K562 (cell line): Measurements from ENCODE around the gene SERPINE1. TPM values are rescaled to one million over a fixed set of nuclear protein-coding genes. Genes with fewer than 3 reads are reported as not detected.

ENCODE experiments used
- ATF3 ChIP-seq, 2 experiments: fragments of 450-650 bp in 1 of 2; sonication (generic) in 1 of 2; formaldehyde crosslinking in 1 of 2; IDR thresholded peaks in 1 of 2; conservative IDR thresholded peaks in 1 of 2; 2 replicates each; pipeline versions ENCODE4 v1.6.1 to v1.8.1; 2016 to 2023; ENCODE audit warnings: mild to moderate bottlenecking in 2 of 2, moderate library complexity in 2 of 2, inconsistent platforms in 1 of 2, missing genetic modification reagents in 1 of 2
- FOSL1 ChIP-seq: fragments of 200-800 bp; sonication (Bioruptor generic); conservative IDR thresholded peaks from 2 replicates; pipeline ENCODE4 v1.6.1; 2016; ENCODE audit warnings: missing genetic modification characterization, missing compliant biosample characterization
- FOXA1 ChIP-seq: fragments of 450-650 bp; IDR thresholded peaks from 2 replicates; pipeline ENCODE4 v1.6.1; 2016; ENCODE audit warnings: mild to moderate bottlenecking, borderline replicate concordance
- MCM3 ChIP-seq: fragments of 450-650 bp; IDR thresholded peaks from 2 replicates; pipeline ENCODE4 v1.6.1; 2016
- MYBL2 ChIP-seq, 2 experiments: fragments of 450-650 bp in 1 of 2; sonication (generic) in 1 of 2; formaldehyde crosslinking in 1 of 2; IDR thresholded peaks; 2 replicates each; pipeline versions ENCODE4 v1.6.1 to v1.8.1; 2017 to 2022; ENCODE audit warnings: borderline replicate concordance in 1 of 2, inconsistent platforms in 1 of 2, low read depth in 1 of 2, mild to moderate bottlenecking in 1 of 2, missing genetic modification reagents in 1 of 2, moderate library complexity in 1 of 2
- NFE2 ChIP-seq: IDR thresholded peaks from 2 replicates; pipeline ENCODE4 v1.6.1; 2014; ENCODE audit warnings: antibody characterized with exemption, low read depth
- NFXL1 ChIP-seq: fragments of 450-650 bp; formaldehyde crosslinking; IDR thresholded peaks from 2 replicates; pipeline ENCODE4 v1.4.0; 2021; ENCODE audit warnings: mild to moderate bottlenecking
- POLR3G ChIP-seq: IDR thresholded peaks from 2 replicates; pipeline ENCODE4 v1.6.1; 2011; ENCODE audit not compliant: insufficient read length, insufficient replicate concordance; ENCODE audit errors: extremely low read depth
- PRMT5 ChIP-seq: sonication (generic); formaldehyde crosslinking; IDR thresholded peaks from 2 replicates; pipeline ENCODE4 v1.5.0; 2020; ENCODE audit warnings: missing genetic modification reagents
- PRPF4 ChIP-seq: fragments of 200-400 bp; formaldehyde crosslinking; IDR thresholded peaks from one replicate; pipeline ENCODE4 v1.6.1; 2017; ENCODE audit warnings: low read length, low read depth, mild to moderate bottlenecking; ENCODE audit not compliant: insufficient read depth, poor library complexity, severe bottlenecking
- SMAD1 ChIP-seq: fragments of 150-350 bp; IDR thresholded peaks from 2 replicates; pipeline ENCODE4 v1.6.1; 2014; ENCODE audit warnings: low read length, low read depth; ENCODE audit not compliant: partially characterized antibody
- TSHZ1 ChIP-seq: fragments of 250-450 bp; sonication (Bioruptor Pico); IDR thresholded peaks from 2 replicates; pipeline ENCODE4 v1.4.0; 2020; ENCODE audit warnings: mild to moderate bottlenecking, moderate library complexity
- U2AF2 ChIP-seq: fragments of 200-400 bp; formaldehyde crosslinking; optimal IDR thresholded peaks from 2 replicates; pipeline ENCODE3; 2017; ENCODE audit warnings: low read depth, mild to moderate bottlenecking, low read length
- ZNF41 ChIP-seq: fragments of 250-450 bp; sonication (Bioruptor Pico); conservative IDR thresholded peaks from 2 replicates; pipeline ENCODE4 v1.4.0; 2020; ENCODE audit warnings: mild to moderate bottlenecking
- ZNF717 ChIP-seq: fragments of 250-450 bp; sonication (Bioruptor Pico); IDR thresholded peaks from 2 replicates; pipeline ENCODE4 v1.5.0; 2021
- ZNF766 ChIP-seq: fragments of 200-800 bp; sonication (Bioruptor generic); conservative IDR thresholded peaks from 2 replicates; pipeline ENCODE4 v1.6.1; 2016; ENCODE audit warnings: missing genetic modification characterization, missing compliant biosample characterization
- ZNF785 ChIP-seq: fragments of 250-450 bp; sonication (Bioruptor Pico); IDR thresholded peaks from 2 replicates; pipeline ENCODE4 v1.4.0; 2020; ENCODE audit warnings: mild to moderate bottlenecking
- polyA plus RNA-seq, 8 experiments: library from polyadenylated mRNA; depleted of rRNA in 4 of 8; stranded (reverse) in 5 of 8; unstranded in 3 of 8; fragments of >200 nt; fragmentation: Nextera tagmentation in 2 of 8; fragmentation: Illumina TruSeq in 1 of 8; extraction: Ambion mirVana in 2 of 8; extraction: Trizol in 1 of 8; gene quantifications; 2 replicates each; pipeline versions ENCODE4 v1.2.1 to v1.2.3, GENCODE V29; 2011 to 2014; ENCODE audit warnings: inconsistent platforms in 1 of 8, missing spikeins in 1 of 8
- total RNA-seq, 7 experiments: library from RNA; depleted of rRNA in 6 of 7; stranded (reverse); fragments of >200 nt in 6 of 7; fragmentation: Illumina TruSeq in 2 of 7; extraction: Trizol in 2 of 7; gene quantifications; 2 replicates each; pipeline versions ENCODE4 v1.2.1 to v1.2.3, GENCODE V29; 2011 to 2021; ENCODE audit warnings: low replicate concordance in 1 of 7
- TF ChIP-seq, protein P1 (sequence below): sonication (generic); formaldehyde crosslinking; IDR thresholded peaks from 2 replicates; pipeline ENCODE4 v1.8.1; 2023; ENCODE audit warnings: missing genetic modification reagents, mild to moderate bottlenecking, borderline replicate concordance

The SERPINE1 gene
- total and polyA plus RNA-seq, 9 of the 15 experiments (the other 6 are each of a cell fraction or from before 2014, with no cell fraction given), result 0.22 to 4.8 (median 0.91) TPM

DNA sequence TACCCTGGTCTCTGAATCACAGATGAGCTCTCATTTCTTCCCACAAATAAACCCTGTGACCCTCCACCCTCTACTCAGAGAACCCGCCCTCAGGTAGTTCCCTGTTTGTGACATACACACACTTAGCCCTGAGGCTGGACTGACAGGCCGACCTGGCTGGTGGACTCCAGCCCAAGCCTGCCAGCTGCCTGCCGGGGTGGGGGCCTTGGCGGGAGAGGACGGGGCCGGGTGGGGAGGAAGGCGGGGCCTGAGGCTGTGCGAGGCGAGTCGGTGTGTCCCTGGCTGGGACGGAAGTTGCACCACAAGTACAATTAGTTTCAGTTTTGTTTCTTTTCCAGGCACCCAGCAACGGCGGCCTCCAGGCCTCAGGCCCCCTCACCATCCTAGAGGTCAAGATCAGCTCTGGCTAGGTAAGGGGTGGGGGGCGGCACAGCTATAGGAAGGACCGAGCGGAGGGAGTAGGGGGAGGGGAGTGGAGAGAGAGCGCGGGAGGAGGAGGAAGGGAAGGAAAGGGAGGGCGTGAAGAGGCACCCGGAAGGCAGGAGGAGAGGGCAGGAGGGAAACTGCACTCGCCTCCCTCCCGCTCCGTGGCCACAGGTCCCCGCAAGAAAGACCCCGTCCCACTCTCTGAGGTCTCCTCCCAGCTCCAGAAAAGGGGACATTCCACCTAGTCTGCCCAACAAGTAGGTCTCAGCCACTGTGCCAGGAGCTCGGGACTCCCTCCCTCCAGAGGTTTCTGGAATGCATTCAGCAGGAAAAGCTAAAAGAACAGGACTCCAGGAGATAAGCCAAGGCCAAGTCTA lies 41.5 kb upstream of the SERPINE1 start, which contains the start of gene TRIM56 (continued):
- TF ChIP-seq MYBL2 (IDR thresholded peaks at IDR 0.05; ENCODE audit: low read depth) (no peak), MYBL2 (CRISPR knock-in tag; IDR thresholded peaks at IDR 0.05; ENCODE audit: borderline replicate concordance) (no peak), FOXA1 (no peak), TSHZ1 (CRISPR knock-in tag) (no peak), PRPF4 (no peak), POLR3G (no peak), ZNF785 (no peak), FOSL1 (tag) (no peak; the same call in 1 of the 2 replicates), ZNF766 (peak; percentile 79), PRMT5 (no peak), NFXL1 (no peak), ATF3 (IDR thresholded peaks at IDR 0.05) (peak; percentile 44), ATF3 (CRISPR knock-in tag; conservative IDR thresholded peaks at IDR 0.05) (no peak), ZNF717 (CRISPR knock-in tag) (no peak), ZNF41 (CRISPR knock-in tag) (no peak), U2AF2 (no peak), MCM3 (no peak), NFE2 (no peak), SMAD1 (no peak)
- TF ChIP-seq, protein P1, sequence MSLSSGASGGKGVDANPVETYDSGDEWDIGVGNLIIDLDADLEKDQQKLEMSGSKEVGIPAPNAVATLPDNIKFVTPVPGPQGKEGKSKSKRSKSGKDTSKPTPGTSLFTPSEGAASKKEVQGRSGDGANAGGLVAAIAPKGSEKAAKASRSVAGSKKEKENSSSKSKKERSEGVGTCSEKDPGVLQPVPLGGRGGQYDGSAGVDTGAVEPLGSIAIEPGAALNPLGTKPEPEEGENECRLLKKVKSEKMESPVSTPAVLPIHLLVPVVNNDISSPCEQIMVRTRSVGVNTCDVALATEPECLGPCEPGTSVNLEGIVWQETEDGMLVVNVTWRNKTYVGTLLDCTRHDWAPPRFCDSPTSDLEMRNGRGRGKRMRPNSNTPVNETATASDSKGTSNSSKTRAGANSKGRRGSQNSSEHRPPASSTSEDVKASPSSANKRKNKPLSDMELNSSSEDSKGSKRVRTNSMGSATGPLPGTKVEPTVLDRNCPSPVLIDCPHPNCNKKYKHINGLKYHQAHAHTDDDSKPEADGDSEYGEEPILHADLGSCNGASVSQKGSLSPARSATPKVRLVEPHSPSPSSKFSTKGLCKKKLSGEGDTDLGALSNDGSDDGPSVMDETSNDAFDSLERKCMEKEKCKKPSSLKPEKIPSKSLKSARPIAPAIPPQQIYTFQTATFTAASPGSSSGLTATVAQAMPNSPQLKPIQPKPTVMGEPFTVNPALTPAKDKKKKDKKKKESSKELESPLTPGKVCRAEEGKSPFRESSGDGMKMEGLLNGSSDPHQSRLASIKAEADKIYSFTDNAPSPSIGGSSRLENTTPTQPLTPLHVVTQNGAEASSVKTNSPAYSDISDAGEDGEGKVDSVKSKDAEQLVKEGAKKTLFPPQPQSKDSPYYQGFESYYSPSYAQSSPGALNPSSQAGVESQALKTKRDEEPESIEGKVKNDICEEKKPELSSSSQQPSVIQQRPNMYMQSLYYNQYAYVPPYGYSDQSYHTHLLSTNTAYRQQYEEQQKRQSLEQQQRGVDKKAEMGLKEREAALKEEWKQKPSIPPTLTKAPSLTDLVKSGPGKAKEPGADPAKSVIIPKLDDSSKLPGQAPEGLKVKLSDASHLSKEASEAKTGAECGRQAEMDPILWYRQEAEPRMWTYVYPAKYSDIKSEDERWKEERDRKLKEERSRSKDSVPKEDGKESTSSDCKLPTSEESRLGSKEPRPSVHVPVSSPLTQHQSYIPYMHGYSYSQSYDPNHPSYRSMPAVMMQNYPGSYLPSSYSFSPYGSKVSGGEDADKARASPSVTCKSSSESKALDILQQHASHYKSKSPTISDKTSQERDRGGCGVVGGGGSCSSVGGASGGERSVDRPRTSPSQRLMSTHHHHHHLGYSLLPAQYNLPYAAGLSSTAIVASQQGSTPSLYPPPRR (CRISPR knock-in tag), result no peak
